NOMO-1 treated with dmso at 0.1 percent for 144 hours (cell line): ENCODE measurements around the gene TAGLN3.

Source experiments
- DNase-seq: peaks from one replicate; lab custom pipeline; 2025; ENCODE audit not compliant: unreplicated experiment; lab: John Stamatoyannopoulos, UW

Gene TAGLN3

DNA sequence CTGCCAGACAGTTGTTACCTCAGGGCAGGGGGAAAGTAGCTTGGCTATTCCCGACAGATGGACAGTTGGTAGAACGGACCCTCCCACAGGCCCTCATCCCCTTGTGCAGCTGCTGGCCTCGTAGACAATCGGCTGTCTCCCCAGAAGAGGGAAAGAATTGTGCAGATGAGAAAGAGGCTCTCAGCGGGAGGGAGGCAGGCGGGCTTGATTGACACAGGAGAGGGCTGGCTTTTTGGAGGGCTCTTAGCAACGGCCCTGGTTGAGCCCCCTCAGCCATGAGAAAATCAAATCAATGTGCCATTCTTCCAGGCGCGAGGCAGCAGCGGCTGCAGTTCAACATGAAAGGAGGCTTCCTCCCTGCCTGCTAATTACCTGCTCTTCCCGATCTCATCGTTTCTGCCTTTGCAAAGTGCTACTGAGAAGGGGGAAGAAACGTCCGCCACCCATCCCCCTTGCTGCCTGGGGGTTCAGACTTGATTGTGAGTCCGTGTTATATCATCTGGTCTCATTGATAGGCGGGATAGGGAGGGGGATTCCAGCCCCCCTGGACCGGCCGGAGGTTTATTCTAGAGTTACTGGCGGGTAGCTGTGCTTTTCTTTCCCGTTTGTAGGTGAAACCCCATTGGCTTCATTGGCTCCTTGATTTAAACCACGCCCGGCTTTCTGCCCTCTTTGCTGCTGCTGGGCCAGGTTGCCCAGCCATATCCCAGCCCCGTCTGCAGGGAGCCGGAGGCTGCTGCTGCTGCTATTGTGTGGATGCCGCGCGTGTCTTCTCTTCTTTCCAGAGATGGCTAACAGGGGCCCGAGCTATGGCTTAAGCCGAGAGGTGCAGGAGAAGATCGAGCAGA, at the start of gene TAGLN3:
TSS of gene TAGLN3 (plus strand) at position 287 of the 848 bp plus-strand sequence. CDS start at position 788, 501 bp downstream.
- no peak for DNase-seq

DNA sequence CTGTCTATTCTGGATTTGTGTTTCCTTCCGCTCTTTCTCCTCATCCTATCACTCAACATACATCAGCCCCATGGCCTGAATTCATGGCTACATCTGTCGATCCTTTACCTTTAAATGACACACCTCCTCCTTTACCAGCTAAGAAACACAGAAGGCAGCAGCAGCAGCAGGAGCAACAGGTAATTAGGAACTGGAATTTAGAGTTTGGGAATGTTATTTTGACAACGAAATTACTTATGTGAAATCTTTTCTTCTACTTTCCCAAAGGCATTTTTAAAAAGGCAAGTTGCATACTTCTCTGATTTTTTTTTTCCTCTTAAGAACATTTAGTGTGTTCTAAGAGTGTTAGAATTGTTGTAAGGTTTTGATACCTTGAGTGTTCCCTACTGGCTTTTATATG, 49.0 kb upstream of the TAGLN3 start:
- no peak for DNase-seq

DNA sequence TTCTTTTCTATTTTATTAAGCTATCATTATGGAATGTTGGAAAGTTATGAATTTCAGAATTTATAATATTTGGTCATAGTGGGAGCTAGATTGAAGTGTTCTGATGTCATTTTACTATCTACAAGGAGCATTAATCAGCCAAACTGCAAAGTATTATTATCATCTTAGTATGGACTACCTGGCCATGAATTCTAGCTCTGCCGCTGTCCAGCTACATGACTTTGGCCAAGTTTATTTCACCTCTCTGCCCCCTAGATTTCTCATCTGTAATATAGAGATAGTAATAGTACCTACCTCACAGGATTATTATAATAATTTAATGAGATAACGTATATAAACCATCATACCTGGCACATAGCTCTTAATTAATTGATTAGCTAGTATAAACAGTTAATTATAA, 47.7 kb upstream of the TAGLN3 start:
- no peak for DNase-seq

DNA sequence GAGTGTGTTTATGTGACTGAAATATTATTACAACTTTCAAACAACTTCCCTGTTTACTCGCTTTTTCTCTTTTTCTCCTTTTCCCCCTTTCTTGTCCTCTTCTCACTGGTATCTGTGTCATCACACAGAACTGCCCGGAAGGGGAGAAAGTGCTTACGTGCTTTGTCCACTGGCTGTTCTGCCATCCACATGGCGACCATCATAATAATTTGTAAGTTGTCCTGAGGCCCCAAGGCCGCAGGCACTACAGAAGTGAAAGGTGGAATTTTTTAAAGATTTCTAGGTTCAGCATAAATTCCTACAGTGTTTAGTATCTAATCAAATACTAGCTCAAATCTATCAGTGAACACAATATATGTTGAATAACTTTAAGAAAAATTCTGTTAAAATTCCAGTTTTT, 46.6 kb upstream of the TAGLN3 start:
- DNase-seq = no peak

DNA sequence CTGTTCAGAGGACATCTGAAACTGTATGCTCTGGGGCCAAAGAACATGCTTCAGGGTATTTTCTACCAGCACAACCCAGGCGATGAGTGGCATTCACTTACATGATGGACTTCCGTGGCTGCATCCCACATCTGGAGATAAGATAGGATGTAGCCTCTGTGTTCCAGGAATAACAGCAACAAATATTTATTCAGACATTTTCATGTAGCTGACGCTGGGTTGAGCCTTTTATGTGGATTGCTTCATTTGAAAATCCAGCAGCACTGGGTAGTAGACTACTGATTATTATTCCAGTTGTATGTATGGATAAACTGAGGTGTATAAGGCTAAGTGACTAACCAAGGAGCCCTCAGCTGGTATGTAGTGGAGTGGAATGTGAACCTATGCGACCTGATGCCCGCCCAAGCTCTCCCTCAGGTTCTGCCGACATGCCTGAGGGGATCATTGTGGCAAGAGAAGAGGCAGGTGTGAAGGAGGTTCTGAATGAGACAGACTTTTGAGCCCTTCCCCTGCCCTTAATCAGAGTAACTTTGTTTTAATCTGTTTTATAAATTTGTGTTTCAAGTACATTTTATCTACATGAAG, 45.8 kb upstream of the TAGLN3 start:
- no peak for DNase-seq

DNA sequence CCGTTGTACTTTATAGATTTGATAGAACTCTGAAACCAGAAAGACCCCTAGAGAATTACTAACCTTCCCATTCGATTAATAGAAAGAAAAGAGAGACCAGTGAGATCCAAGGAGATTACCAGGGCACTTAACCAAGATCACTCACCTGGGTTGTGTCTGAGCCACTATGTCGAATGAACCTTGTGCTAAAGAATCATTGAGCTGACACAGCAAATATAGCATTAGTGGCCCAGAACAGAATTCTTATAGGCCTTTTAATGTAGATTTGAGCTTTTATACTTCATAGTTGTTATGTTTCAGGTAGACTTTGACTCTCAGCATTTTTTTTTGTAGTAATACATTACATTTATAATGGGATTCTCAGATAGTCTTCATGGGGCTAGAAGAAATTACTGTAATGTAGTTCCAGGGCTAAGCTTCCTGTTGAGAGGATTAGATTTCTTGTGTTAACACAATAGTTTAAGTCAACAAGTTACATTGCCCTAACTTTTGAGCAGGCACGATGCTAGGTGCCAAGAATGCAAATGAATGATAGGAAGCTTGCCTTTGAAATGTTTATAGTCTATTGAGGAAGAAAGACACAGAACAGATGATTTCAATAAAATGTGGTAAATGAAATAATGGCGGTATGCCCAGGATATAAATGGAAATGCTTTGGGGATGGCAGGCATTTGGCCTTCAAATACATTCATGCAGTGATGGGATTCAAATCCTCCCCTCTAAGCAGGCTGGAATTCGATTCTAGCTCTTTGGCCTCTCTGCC, 44.3 kb upstream of the TAGLN3 start:
- no peak for DNase-seq

DNA sequence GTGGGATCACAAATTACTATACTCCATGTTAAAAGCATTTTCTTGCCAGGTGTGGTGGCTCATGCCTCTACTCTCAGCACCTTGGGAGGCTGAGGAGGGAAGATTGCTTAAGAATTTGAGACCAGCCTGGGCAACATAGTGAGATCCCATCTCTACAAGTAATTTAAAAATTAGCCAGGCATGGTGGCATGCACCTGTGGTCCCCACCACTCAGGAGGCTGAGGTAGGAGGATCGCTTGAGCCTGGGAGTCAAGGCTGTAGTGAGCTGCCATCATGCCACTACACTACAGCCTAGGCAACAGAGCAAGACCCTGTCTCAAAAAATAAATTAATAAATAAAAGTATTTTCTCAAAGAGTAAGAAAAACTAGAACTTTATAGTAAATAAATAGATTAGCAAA, 42.8 kb upstream of the TAGLN3 start:
- no peak for DNase-seq

DNA sequence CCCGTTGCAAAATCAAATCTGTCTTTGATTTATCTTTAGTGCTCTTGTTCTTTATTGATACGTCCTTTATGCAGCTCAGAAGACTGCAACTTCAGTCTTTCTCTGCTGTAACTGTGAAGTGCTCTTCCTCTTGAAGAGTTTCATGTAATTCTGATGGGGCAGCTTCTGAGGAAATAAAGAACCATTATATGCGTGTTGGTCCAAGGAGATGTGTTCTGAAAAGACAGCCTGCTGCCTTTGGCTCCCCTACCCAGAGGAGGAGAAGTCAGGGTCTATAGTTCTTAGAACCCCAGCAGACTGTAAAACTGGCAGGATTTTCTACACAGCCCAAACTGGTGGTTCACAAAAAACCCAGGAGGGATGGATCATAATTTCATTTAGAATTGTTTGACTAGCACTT, 42.3 kb upstream of the TAGLN3 start:
- DNase-seq = no peak

DNA sequence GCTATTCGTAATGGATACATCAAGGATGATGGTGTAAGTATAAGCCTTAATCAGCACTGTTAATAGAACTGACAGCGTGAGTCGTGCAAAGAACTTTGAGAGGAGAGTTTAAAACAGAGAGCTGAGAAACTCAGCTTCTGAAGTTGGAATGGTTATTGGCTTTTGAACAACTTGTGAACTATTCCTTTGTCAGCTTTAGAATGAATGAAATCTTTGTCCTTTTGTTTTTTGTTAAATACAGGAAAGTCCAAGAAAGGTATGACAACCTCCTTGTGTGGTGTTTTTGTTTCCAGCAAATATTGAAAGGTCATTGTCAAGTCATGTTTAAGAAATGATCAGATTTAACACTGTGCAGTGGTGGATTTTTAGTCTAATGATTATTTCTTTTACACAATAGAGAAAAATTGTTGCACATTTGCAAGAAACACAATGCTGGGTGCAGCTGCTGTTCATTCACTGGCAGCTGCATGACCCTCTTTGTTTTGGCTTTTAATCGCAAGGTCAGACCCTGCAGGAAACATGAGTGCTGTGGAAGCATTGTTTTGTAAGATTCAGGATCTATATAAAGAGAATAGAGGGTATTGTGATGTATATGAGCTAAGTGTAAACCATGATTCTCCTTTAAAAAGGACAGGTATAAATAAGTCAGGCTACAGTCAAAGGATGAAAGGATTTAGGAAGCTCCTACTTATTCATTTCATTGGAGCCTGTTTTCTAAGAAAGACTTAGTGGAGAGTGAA, 41.6 kb upstream of the TAGLN3 start:
- no peak for DNase-seq

DNA sequence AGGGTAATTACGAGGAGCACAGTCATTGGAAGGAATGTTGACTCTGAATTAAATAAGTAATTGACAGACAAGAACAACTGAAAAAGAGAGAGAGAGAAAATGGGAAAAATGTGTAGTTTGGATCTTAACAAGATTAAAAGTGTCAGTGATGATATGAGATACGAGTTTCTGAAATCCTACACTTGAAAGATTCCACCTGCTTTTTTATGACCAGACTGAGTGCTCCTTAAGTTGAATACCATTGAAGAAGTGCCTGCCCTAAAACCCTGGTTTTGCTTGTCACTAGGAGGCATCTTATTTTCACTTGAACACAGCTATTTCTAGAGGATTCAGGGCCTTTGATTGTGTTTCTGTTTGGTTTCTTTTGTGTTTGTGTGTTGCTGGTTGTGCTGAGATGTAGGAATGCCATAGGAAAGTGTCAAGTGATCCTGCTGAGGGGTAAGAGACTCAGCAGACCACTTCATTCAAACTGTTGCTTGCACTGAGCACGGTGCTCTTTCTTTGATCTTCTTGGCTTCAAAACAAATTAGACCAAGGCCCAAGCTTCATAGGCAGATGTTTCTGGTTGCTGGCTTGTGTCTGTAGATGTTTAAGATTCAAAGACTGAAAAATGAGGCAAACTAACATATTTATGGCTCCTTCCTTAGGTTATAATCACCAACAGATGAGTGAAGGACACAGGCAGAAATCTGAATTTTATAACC, 37.1 kb upstream of the TAGLN3 start:
- no peak for DNase-seq

DNA sequence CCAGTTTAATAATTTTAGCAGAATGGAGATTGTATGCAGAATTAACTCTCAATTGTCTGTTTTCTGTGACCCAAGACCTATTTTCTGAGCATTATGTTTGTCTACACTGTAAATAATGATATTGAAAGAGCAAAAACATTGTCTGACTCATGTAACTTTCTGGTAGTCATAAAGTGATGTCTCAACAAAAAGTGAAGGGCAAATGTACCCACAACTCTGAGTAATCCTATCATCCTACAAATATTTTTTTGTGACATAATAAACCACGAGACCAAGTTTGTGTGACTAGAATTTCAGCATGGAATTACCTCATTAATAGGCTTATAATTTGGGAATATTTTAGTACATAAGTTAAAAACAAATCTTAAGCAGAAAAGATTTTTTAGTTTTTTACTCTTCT, 35.3 kb upstream of the TAGLN3 start:
- DNase-seq = no peak

DNA sequence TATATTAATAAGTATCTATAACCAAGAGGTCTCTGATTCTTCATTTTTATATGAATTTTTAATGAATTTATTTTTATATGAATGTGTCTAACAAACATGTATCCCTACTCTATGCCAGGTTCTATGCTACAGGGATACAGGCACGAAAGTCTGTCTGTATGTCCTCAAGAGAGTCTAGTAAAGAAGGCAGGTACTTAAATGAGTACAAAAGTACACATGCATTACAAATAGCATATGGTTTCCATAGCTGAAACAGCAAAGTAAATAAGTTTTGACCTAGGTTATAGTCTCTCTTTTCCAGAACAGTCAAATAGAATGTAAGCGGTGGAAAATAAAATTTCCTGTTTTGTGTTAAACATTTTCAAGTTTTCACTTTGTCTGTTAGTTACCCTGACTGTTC, 33.2 kb upstream of the TAGLN3 start:
- no peak for DNase-seq

DNA sequence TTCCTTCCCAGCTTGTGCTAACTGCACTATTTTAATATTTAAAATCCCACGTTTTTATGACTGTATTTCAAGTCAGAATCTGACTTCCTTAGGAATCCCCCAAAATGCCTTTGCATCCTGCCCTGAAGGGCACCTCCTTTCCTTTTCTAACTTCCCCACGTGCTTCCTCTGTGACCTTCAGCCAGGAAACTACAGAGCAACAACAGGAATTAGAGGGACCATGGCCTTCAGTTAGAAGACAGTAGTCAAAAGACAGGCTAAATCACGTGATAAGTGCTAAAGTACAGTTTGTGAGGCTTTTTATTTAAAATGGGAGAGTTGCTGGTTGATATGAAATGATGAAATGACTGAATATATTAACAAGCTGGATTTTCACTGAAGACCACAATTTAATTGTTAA, 31.7 kb upstream of the TAGLN3 start:
- DNase-seq = no peak

DNA sequence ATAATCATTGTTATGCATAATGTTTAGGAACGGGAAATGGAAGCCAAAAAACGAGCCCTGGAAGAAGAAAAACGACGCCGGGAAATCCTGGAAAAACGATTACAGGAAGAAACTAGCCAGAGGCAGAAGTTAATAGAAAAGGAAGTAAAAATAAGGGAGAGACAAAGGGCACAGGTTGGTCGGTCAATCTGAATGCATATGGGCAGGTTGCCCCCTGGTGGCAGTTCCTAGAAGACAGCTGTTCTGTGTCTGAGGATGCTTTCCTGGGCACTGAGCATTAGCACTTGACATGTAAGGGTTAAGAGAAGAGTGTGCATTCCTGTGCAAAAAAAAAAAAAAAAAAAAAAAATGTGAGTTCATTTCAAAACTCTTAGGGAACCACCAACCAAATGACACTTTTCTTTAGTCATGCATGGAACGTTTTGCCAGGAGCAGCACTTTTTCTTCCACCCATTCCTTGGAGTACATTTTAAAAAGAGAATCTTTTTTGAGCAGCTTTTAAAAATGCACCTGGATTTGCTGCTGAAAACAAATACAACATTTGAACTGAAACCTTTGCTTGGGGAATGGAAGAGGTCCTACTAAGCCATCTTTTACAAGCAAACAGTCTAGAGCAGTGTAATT, 31.0 kb upstream of the TAGLN3 start:
- DNase-seq = peak; percentile 41

DNA sequence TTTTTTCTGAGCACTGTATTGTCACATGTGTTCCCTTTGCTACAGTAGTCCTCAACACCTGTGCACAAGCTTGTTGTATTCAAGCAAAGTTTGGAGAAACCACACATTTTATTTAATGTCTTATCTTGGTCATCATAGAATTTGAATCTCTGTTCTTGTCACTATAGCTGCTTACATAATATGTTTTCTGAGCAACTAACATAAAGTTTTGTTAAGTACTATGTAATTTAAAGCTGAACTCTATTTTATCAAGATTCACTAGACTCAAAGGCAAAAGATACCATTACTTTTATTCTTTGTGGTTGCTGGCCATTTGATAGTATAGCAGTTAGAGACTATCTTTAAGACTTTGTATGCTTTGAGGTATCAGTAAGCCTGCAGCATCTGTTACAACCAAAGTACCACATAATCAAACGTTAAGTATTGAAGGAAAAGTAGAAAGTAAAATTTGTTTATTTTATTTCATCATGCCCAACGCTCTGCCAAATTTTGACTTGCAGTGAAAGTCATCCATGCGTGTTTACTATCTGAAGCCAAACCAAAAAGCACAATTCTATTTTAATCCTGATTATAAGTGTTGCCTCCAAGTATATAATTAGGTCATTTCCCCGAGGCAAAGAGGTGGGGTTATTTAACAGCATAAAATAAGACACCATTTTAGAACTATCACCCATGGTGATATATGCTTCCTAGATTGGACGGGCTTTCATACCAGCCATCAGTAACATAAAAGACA, 30.2 kb upstream of the TAGLN3 start:
- no peak for DNase-seq

DNA sequence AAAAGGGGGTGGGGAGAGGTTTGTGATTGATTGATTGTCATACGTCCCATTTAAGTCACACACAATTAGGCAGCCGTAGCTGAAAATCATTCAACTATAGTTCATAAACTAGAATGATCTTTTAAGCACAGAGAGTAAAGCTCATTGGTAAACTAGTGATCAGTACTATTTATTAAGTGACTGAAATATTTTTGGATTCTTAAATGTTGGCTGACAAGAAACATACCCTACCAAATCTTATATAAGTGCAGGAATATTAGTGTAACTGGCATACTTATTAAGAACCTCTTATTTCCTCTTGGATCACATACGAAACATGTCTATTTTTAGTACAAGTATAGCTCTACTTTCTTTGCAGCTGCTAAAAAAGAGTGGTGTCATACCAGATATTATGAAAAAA, 28.3 kb upstream of the TAGLN3 start:
- no peak for DNase-seq

DNA sequence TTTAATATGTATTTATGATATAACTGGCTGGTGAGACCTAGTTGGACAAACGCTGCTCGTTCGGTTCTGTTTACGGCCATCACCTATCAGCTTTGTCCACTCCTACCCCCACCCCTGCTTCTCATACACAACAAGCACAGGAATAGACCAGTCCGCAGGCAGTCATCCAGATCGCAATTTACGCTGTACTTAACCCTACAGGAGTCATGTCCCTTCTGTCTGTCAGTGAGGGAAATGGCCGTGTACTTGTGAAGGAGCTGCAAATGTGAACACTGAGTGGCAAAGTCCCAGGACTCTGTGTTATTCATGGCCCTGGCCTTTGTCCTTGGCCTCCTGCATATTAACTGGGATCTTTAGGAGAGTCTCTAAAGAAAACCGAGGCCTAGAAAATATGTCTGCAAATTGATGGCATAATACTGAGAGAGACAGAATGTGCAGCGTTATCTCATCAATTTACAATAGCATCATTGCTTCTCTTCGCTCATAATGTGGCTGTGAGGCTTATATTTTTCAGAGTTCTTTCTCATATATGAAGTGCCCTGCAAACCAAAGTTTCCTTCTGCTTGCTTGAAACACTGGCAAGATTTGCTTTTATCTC, 27.1 kb upstream of the TAGLN3 start:
- DNase-seq = no peak

DNA sequence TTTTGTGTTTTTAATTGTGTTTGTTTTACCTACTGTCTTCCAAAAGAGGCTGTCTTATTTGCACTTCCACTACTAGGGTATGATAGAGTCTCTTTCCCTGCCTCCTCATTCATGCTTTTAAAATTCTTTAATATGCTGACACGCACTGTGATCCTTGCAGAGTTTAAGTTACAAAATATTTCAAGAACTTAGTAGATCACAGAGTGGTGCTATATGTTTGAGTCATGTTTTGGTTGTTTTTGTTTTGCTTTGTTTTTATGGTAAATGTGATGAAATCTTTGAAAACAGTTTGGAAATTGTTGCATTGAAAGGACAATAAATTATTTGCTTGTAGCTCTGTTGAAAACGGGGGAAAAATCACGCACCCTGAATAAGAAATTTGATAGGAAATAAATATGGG, 25.8 kb upstream of the TAGLN3 start:
- DNase-seq = no peak

DNA sequence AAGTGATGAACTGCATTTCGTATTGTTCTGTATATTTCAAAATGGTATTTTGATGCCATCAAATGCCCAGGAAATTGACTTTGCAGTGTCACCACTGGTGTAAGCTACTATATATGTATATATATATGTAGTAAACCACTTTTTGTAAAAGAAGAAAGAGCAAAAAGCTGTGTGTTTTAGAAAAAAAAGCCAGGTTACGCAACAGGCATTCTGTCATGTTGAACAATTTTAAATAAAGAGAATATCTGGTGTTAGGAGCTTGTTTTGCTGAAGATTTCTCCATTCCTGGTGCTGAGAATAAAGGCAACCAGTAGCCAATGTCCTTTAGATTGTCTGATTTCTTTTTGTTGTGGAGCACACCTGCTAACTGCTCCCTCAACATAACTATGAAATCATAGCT, 23.6 kb upstream of the TAGLN3 start:
- no peak for DNase-seq
